Type B pancreatic cell (in vitro differentiated cells): ENCODE data around the gene OTOG. TPM values are rescaled to one million over a fixed set of nuclear protein-coding genes. Genes with fewer than 3 reads are reported as not detected.
"Not testable (repeated sequence)": the region's sequence is repeated elsewhere in the genome, so short reads cannot be mapped to it uniquely, and the experiment has no call there.

Experiments used
- DNase-seq: peaks from one replicate; pipeline ENCODE4 v3.0.0; 2021; ENCODE audit warnings: mixed read lengths; ENCODE audit not compliant: unreplicated experiment; ENCODE audit errors: extremely low spot score
- H3K27ac Mint-ChIP-seq: 2 replicates; pipeline ENCODE4 v1.8.0; 2021; ENCODE audit warnings: mild to moderate bottlenecking, mixed read lengths
- H3K27me3 Mint-ChIP-seq: 2 replicates; pipeline ENCODE4 v1.8.0; 2021; ENCODE audit warnings: mixed read lengths
- H3K36me3 Mint-ChIP-seq: 2 replicates; pipeline ENCODE4 v1.8.0; 2021; ENCODE audit warnings: mixed read lengths
- H3K4me1 Mint-ChIP-seq: one replicate; pipeline ENCODE4 v1.8.0; 2021; ENCODE audit warnings: mixed read lengths; ENCODE audit not compliant: unreplicated experiment
- H3K4me3 Mint-ChIP-seq: 2 replicates; pipeline ENCODE4 v1.8.0; 2021; ENCODE audit warnings: mild to moderate bottlenecking, mixed read lengths
- H3K9me3 Mint-ChIP-seq: 2 replicates; pipeline ENCODE4 v1.8.0; 2021; ENCODE audit warnings: mixed read lengths
- CTCF ChIP-seq: fragments of 200-600 bp; sonication (generic); conservative IDR thresholded peaks from 2 replicates; pipeline ENCODE4 v1.5.0; 2021; ENCODE audit warnings: antibody characterized with exemption, mild to moderate bottlenecking
- total RNA-seq: library from RNA; stranded (reverse); gene quantifications from 2 replicates; pipeline ENCODE4 v1.2.1, GENCODE V29; 2021; ENCODE audit warnings: low replicate concordance

OTOG gene
- total RNA-seq, 1 donor from 2014 or later = 1.5 TPM

- no peaks in the 10 kb centered on the region for H3K36me3 Mint-ChIP-seq
- H3K27me3 Mint-ChIP-seq = peaks cover 40% of the 10 kb centered on the region
- no peak overlapping the region for H3K27ac Mint-ChIP-seq
- no peaks in the 10 kb centered on the region for H3K9me3 Mint-ChIP-seq
- no peak for TF ChIP-seq CTCF
- DNase-seq = peak; percentile 52
- no peaks in the 10 kb centered on the region for H3K4me1 Mint-ChIP-seq
- H3K4me3 Mint-ChIP-seq = no peak overlapping the region
Observed at GRCh38 chr11:17611049-17611448, 64.0 kb downstream of the OTOG start.

GRCh38 chr11:17611503-17612220, 64.6 kb downstream of the OTOG start:
- Mint-ChIP-seq H3K27ac (no peak overlapping the region), H3K9me3 (no peaks in the 10 kb centered on the region), H3K4me1 (no peaks in the 10 kb centered on the region), H3K36me3 (no peaks in the 10 kb centered on the region), H3K4me3 (no peak overlapping the region), H3K27me3 (peaks cover 42% of the 10 kb centered on the region)
- no peak for TF ChIP-seq CTCF
- DNase-seq = no peak

- no peak for TF ChIP-seq CTCF
- peaks cover 43% of the 10 kb centered on the region for H3K27me3 Mint-ChIP-seq
- H3K4me3 Mint-ChIP-seq = no peak overlapping the region
- no peak overlapping the region for H3K27ac Mint-ChIP-seq
- H3K9me3 Mint-ChIP-seq = no peaks in the 10 kb centered on the region
- no peaks in the 10 kb centered on the region for H3K36me3 Mint-ChIP-seq
- no peak for DNase-seq
- H3K4me1 Mint-ChIP-seq = no peaks in the 10 kb centered on the region
Observed at GRCh38 chr11:17612221-17613188, 65.4 kb downstream of the OTOG start.

GRCh38 chr11:17613428-17613962, 66.4 kb downstream of the OTOG start:
- Mint-ChIP-seq H3K27ac (no peak overlapping the region), H3K4me1 (no peaks in the 10 kb centered on the region), H3K36me3 (no peaks in the 10 kb centered on the region), H3K9me3 (no peaks in the 10 kb centered on the region), H3K4me3 (no peak overlapping the region), H3K27me3 (peaks cover 44% of the 10 kb centered on the region)
- no peak for DNase-seq
- no peak for TF ChIP-seq CTCF

- no peak for DNase-seq
- Mint-ChIP-seq H3K4me3 (no peak overlapping the region), H3K27ac (no peak overlapping the region), H3K36me3 (no peaks in the 10 kb centered on the region), H3K9me3 (no peaks in the 10 kb centered on the region), H3K4me1 (no peaks in the 10 kb centered on the region), H3K27me3 (peaks cover 40% of the 10 kb centered on the region)
- no peak for TF ChIP-seq CTCF
Observed at GRCh38 chr11:17613983-17614382, 66.9 kb downstream of the OTOG start.

GRCh38 chr11:17622711-17623110, 75.7 kb downstream of the OTOG start:
- DNase-seq, H3K36me3 Mint-ChIP-seq, H3K4me3 Mint-ChIP-seq, H3K9me3 Mint-ChIP-seq, H3K27ac Mint-ChIP-seq, H3K4me1 Mint-ChIP-seq: not testable (repeated sequence)
- peaks cover 65% of the 10 kb centered on the region for H3K27me3 Mint-ChIP-seq
